Stimulated activated CD8-positive, alpha-beta memory T cell treated with anti-CD3 and anti-CD28 coated beads, Interleukin-4, amount 100 ng/mL, for 48 hours (primary cell): Measurements from ENCODE around the gene TREML2.
A peak's percentile ranks its signal among the peaks of the same experiment; 100 is the strongest.
"Not testable (repeated sequence)": the region's sequence is repeated elsewhere in the genome, so short reads cannot be mapped to it uniquely, and the experiment has no call there.

Source experiments
- DNase-seq: peaks from one replicate; pipeline ENCODE4 v3.0.0-alpha.2; 2020

TREML2 gene

DNA sequence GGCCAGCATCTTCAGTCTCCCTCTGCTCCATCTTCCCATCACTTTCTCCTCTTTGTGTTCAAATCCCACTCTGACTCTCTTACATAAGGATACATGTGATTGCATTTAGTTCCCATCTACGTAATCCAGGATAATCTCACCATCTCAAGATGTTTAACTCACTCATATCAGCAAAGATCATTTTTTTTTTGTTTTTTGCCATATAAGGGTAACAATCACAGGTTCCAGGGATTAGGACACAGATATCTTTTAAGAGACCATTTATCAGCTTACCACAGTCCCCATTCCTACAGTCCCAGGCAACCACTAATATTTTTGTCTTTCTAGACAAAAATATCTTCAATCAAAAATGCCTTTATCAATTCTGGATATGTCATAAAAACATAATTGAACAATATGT lies 3.2 kb upstream of the TREML2 start:
- no peak for DNase-seq

DNA sequence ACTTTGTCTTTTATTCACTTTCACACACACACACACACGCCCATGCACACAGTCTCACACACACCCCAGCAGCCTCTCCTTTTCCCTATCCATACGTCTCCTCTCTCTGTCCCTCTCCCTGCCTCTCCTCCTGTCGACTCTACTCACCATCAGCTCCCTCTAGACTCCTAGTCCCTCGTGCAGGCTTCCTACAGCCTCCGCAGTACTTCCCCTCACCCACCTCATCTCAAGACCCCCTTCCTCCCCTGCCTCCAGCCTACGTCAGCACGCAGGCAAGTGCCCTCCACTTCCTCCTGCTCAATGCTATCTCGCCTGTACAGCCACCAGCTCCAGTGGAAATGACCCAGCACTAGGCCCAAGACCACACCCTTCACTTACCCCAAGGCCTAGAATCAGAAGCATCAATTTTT lies 820 bp upstream of the TREML2 start:
- DNase-seq, result no peak

DNA sequence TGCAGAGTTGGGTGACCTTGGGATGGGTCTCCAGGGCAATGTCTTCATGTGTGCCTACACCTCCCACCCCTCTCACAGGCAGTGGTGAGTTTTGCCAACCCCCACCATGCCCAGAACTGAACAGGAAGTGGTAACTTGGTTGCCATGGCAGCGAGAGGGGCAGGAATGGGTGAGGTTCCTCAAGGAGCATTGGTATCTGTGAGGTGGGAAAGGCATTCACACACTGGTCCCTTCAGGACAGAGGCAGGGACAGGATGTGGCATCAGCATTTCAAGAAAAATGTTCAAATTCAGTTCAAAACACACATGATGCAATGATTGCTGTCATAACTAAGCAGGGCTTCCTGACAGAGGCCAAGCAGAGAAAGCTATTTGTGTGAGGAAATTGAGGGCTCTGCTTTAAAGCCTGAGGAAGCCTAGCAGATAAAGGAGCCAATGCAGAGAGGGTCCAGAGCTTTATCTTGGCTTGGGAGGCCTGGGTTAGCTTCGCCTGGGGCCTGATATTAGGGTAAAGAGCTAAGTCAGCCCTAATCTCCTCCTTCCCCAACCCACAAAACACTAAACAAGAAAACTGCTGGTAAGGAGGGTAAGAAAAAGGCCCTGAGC lies 551 bp downstream of the TREML2 start:
- DNase-seq, result peak; percentile 71

DNA sequence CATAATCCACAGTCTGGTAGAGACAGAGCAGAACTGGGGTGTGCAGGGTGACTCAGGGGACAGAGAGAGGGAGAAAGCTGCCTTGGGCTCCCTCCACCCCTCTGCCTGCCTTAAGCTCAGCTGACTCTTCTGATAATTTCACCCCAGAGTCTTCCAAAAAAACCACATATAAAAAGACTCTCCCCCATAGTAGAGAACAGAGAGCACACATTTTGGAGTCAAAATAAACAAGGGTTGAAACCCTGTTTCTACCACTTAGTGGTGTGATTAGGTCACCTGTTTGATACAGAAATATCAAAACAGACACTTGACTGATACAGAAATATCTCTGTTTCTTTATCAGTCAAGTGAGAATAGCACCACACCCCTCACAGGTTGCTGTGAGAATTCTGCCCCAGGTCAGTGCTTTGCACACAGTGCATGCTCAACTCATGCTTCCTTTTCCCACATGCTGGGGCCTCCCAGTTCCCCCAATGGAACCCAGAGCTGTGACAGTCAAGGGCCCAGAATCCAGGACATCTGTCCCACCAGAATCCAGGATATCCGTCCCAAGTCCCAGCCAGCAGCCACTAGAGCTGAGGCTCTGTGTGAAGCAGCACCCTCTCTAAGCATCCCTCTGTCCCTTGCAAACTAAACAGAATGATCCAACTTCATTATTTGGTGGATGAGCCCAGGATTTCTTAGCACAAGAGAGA lies 1.2 kb downstream of the TREML2 start:
- DNase-seq, result peak; percentile 50

DNA sequence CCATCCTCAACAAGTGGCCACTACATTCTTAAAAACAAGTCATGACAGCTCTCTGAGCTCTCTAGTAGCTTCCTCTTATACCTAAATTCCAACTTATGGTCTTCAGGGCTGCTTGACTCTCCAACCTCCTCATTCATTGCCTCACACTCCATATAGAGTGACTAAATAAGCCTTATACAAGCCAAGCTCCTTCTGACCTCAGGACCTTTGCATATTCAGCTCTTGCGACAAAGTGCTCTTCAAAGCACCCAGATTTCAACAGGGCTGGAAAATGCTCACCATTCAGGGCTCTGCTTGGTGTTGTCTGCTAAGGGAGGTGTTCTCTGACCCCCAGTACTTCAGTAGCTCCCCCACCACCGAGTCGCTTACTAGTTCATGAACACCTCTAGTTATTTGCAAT lies 3.7 kb downstream of the TREML2 start:
- DNase-seq, result no peak

DNA sequence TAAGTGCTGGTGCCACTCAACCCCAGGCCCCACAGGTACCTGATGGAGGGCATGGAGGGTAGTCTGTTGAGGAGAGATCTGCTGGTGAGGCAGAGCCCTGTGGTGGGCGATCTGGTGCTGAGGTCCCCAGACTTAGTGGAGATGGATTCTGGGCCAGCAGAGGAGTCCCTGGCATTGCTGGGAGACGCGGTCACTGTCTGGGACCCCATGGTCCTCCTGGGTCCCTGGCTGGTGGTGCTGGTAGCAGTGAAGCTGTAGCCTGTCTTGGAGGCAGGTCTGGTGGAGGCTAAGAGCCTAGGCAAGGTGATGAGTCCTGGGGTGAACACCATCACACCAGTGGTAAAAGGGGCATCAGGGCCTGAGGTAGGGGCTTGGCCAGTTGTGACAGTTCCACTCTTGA lies 6.6 kb downstream of the TREML2 start:
- DNase-seq, result no peak

DNA sequence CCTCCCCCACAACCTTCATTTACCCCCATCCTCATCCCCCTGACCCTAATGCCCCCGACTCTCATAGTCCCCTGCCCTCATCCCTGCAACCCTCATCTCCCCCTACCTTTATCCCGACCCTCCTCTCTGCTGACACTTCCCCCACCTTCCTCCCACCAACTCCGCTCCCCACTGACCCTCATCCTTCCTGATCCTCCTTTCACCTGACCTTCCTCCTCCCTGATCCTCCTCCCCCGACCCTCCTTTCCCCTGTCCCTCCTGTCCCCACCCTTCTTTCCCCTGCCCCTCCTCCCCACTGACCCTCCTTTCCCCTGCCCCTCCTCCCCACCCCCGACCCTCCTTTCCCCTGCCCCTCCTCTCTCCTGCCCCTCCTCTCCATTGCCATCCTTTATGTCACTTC lies 7.1 kb downstream of the TREML2 start:
- DNase-seq, result no peak

DNA sequence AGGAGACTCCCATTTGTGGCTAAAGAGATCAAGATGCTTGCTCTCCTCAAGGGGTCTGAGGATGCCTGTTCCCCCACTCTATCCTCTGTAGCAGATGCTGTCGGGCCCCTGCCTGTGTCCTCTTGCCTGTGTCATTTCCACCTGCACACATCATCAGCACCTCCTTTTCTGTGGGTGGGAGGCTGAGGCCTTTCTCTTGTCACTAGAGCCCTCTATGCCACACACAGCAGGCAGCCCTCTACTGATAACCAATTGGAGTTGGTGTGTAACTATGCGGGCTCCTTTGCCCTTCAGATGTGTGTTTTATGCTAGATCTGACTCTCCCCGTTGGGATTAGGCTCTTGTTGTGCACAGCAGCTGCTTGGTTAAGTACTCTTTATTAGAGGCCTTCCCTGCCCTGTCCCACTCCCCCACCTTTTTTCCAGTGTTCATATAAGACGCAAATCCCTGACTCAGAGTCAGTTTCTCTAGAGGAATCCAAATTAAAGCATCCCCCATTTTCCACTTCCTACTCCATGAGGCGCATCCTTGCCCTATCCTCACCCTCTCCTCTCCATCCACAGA lies 7.7 kb downstream of the TREML2 start:
- no peak for DNase-seq

DNA sequence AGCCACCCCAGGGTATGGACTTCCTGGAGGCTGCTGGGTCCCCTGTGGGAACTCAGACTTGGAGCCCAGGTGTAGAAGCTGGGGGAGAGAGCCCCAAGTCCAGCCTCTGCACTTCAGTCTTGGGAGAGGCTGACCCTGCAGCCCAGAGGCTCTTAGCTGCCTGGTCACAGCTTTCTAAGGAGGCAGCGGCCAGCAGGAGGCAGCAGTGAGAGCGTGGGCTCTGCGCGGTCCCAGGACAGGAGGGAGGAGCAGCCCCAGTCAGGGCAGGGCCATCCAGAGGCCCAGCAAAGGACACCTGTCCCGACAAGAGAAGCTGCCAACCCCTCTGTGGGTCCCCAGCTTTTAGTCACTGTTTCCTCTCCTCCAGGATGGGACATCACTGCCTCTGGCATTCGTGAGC lies 9.4 kb downstream of the TREML2 start:
- DNase-seq, result peak; percentile 69

DNA sequence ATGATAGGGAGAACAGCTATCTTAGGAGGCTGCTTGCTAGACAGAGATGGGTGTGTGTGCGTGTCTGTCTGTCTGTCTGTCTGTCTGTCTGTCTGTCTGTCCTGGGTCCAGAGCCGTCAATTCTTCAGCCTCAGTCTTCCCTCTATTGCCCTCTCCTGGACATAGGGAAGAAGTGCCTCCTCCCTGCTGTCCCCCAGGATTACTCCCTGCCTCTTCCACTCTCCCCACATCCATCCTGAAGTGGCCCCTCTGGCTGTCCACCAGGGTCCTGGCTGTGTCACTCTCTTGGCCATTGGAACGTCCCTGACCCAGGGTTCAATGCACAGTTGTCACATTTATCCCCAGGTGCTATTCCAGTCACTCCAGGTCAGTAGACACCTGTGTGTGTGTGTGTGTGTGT lies 10.2 kb downstream of the TREML2 start:
- no peak for DNase-seq

DNA sequence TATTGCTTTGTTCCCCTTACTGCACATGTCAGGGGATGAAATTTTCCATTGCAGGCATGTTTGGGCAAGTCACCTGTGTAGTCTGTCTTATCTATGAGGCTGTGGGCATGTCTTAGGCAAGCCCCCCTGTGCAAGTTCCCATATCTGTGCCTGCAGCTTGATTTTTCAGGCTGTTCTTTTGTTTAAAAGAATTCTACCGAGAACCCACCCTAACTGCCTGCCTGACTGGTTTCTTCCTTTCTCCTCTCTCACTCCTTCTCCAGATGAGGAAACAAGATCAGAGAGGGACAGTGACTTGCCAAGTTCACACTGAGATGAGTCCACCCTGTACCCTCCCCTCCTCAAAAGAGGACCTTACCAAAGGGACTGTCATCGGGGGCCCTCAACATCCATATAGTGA lies 11.0 kb downstream of the TREML2 start:
- DNase-seq, result no peak

DNA sequence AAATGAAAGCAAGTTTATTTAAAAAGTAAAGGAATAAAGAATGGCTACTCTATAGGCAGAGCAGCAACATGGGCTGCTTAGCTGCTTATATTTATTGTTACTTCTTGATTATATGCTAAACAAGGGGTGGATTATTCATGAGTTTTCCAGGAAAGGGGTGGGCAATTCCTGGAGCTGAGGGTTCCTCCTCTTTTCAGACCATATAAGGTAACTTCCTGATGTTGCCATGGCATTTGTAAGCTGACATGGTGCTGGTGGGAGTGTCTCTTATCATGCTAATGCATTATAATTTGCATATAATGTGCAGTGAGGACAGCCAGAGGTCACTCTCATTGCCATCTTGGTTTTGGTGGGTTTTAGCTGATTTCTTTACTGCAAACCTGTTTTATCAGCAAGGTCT lies 11.9 kb downstream of the TREML2 start:
- DNase-seq, result not testable (repeated sequence)

DNA sequence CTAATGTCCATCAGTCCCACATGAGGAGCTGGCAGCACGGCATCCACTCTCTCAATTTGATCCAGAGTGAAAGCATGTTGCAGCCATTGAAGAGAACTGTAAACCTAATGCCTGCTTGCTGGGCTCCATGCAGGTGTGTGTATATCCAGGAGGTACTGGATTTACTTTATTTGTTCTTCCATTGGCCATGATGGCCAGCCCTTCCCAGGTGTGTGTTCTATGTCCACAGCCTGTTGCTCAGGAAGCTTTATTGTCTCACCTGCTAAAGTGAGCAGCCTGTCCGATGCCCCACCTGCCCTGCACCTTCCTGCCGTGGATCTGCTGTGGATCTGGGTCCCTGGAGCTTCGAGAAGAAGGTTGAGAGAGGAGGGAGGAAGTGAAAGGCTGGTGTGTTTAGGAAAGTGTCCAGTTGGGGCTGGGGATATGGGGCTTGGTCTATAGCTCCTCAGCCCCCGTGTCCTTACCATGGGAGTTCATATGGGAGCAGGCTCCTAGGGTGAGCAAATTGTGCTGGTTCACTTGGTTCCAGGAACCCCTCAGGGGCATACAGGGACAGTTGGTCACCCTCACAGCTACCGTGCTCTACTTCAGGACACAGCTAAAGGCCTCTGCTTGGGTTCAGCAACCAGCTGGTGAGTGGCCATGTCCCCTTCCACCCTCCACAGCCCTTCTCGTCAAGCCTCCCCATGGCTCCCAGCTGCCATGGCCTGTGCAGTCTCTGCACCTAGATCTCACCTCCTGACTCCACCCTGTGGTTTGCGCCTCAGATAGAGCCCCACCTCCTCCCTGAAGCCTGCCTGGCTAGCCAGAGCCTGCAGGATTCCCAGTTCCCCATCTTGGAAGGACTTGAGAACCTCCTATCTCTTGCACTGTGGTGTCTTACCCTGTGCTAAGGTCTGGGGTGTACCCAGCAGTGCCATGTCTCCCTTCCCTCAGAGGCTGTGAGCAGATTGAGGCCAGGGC lies 12.7 kb downstream of the TREML2 start:
- DNase-seq, result no peak

DNA sequence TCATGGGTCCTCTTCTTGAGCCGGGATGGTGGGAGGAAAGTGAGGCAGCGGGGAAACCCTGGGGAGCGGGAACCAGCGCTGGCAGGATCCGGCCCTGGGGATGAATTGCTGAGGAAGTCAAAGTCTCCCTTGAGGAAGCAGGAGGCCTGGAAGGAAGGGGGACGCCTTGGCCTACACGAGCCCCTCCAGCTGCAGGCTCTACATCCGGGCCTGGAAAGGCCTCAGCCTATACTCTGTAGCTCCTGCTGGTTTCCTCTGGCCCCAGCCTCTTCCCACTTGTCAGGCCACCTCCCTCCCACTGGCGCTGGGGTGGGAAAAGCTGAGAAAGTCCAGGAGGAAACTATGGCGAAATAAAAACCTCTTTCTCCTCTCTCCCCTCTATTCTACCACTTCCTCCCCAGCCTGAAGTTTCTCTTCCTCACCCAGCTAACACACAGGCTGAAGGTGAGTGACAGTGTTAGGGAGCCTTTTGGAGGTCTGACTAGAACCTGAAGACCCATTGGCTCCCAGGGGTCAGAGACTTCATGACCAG lies 14.9 kb downstream of the TREML2 start:
- DNase-seq, result no peak

DNA sequence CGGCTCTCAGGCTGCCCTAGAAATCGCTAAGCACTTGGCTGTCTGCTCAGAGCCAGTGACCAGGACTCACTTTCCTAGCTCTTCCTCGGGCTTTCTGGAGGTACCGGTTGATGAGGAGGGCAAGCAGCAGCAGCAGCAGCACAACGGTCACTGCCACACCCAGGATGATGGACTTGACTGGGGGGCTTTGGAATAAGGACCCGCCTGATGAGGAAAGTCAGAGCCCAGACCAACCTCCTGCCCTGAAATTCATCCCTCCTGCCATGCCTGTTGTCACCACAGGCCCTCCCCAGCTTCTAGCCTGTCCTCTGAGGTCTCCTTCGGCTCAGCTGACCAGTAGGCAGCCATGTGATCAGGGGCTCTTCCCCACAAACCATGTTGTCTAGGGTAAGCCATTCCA lies 16.2 kb downstream of the TREML2 start:
- DNase-seq, result no peak

DNA sequence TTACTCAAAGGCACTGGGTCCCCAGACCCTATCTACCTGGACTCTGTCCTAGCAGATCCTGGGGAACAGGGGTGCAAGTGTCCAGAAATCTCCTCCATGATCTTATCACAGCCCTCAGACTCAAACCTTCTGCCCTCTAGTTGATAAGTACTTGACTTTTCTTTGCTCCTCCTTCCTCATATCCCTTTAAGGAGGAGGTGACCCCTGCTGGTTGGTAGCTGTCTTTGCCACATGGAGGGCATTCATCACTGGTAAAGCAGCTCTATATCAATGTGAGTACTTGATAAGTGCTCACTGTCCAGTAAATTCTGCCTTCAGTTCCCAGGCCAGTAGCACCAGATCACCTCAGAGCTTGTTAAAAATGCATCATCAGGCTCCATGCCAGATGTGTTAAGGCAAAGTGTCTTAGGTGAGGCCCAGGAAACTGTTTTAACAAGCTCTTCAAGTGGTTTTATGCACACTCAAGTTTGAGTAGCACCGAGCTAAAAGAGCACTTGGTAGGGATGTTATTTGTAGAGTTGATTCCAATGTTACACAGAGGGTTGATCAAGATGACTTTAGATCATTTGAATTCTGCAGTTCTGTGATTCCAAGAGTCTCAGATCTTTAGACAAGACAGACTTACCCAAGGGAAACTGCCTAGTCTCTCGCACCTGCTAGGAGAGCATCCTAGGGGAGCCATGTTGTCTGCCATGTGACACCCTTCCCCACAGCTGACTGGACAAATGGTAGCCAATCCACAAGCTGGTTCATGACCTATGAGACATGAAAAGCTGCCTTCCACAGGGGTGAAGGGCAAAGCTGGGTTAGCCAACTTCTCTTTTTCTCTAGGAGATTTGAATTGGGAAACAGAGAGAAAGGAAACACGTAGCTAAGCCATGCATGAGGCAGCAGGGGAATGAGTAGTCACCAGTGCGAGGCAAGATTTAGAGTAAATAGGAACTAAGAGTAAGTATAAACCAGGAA lies 18.6 kb downstream of the TREML2 start:
- peak; percentile 45 for DNase-seq

DNA sequence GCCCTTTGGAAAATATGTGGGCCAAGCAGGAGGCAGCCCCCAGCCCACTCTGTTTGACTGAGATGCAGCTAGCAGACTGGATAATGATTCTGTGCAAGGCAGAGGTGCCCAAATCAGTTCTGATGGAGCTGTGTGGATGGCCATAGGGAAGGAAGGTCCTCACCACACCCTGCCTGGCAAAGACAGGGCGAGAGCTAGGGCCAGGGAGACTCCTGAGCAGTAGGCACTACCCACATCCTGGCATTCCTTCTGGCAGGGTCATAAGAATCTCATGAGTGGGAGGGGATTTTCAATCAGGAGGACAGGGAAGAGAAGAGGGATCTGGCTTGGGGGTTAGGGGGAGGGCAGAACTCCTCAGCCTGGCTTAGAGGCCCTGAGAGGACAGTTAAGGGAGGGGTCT lies 19.4 kb downstream of the TREML2 start:
- DNase-seq, result no peak

DNA sequence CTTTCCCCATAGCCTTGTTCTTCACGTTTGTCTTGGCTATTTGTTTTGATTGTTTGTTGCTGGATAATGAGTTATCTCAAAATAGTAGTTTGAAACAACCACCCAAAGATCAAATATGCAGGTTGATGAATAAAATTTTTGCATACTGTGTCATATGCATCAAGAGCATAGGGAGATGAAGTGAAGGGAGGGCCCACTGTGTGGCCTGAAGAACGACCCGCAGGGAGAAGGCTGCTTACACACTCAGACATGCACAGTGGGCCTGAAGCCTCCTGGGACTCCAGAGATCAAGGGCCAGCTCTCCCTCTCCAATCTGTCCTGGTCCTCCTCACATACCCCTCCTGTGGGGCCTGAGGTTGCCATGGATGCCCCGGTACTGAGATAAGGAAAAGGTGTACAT lies 21.8 kb downstream of the TREML2 start:
- DNase-seq, result no peak

DNA sequence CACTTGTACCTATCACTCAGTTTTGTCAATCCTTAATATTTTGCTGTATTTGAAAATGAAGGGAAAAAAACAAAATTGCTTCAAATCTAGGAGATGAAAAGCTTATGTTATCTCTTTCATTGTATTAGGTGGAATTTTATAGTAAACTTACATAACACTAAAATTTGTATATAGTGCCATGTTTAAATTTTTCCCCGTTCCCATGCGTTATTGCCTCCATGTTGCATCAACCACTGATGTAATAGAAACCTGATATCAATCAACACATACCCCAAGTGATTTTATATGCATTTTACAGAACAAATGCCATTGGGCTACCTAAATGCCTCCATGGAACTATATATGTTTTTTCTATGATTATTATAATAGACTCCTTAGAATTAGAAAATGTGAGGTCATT lies 23.3 kb downstream of the TREML2 start:
- DNase-seq, result no peak

DNA sequence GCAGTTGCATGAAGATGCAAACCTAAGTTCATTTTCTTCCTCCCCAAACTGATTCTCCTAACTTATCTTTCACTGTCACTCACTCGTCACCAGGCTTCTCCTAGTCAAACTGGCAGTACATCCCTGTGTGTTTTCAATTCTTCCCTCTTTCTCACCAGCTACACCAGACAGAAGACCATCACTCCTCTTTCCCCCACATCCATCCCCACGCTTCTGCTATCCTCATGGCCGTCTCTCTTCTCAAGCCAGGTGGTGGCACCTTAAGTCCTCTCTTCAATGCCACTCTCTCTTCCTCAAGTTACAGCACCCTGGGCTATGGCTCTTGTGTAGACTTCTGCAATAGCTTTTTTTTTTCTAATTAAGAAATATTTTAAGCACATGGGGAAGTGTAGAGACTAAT lies 23.7 kb downstream of the TREML2 start:
- no peak for DNase-seq

DNA sequence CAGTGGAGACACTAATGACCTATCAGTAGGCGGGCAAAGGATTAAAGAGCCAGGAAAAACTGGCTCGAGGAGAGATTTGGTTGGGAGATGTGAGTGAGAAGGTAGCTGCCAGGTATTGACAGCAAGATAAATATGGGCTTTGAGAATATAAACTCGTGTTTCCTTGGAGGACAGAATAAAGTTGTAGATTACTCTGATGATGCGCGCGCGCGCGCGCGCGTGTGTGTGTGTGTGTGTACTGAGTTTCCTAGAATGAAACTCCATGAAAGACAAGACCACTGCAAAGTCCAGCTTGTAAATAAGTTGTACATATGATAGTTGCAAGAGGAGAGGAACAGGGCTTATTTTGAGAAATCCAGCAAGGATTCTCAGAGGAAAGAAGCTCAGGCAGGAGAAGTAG lies 24.8 kb downstream of the TREML2 start:
- no peak for DNase-seq

DNA sequence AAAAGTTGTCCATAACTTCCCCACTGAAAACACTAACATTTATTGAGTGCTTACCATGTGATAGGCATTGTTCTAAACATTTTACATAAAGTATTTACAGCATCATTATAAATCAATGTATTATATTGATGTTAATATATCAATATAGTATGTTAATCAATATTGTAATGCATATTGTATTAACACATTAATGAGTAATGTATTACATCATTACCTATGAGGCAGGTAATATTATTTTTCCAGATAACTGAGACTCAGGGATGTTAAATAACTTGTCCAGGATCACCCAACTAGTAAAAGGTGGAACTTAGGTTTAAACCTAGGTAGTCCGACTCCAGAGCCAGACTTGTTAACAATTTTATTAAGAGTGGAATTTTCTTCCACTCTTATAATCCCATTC lies 25.9 kb downstream of the TREML2 start:
- no peak for DNase-seq
